ENCODE measurements around the gene INSRR. TPM values are rescaled to one million over a fixed set of nuclear protein-coding genes. Genes with fewer than 3 reads are reported as not detected.

INSRR gene
- total RNA-seq, 1 donor from 2014 or later = not detected

- H3K27me3 Mint-ChIP-seq (ENCODE audit: low read depth) = peaks cover 42% of the 10 kb centered on the region
- H3K4me3 Mint-ChIP-seq (ENCODE audit: unreplicated experiment) = no peak overlapping the region
- H3K27ac Mint-ChIP-seq (ENCODE audit: unreplicated experiment) = no peak overlapping the region
- TF ChIP-seq CTCF (IDR thresholded peaks at IDR 0.05) = no peak
- no peaks in the 10 kb centered on the region for H3K4me1 Mint-ChIP-seq (ENCODE audit: low read depth)
- H3K9me3 Mint-ChIP-seq (ENCODE audit: low read depth) = no peaks in the 10 kb centered on the region
- H3K36me3 Mint-ChIP-seq (ENCODE audit: low read depth) = no peaks in the 10 kb centered on the region
- no peak for DNase-seq (ENCODE audit: low spot score)
These were observed 25.8 kb upstream of the INSRR start for GRCh38 chr1:156884560-156885184.

DNA sequence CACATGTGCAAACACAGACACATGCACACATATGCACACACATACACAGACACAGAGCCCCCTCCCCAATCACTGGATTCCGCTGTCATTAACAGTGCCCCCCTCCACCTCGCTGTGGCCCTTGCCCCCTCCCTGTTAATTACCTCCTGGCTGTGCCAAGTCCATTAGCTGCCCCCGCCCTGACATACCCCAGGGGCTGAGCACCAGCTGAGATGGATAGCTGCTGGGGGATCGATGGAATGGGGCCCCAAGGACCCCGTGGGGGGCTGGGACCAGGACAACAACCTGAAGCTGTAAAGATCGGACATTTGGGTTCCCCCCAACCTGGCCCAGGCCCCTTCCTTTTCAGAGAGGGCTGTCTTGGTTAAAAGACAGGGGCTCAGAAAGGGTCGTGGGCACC, 25.0 kb upstream of the INSRR start:
- no peak for DNase-seq (ENCODE audit: low spot score)
- TF ChIP-seq CTCF (IDR thresholded peaks at IDR 0.05) = no peak
- Mint-ChIP-seq H3K9me3 (ENCODE audit: low read depth) (no peaks in the 10 kb centered on the region), H3K27me3 (ENCODE audit: low read depth) (peaks cover 48% of the 10 kb centered on the region), H3K36me3 (ENCODE audit: low read depth) (no peaks in the 10 kb centered on the region), H3K4me3 (ENCODE audit: unreplicated experiment) (no peak overlapping the region), H3K27ac (ENCODE audit: unreplicated experiment) (no peak overlapping the region), H3K4me1 (ENCODE audit: low read depth) (no peaks in the 10 kb centered on the region)

DNA sequence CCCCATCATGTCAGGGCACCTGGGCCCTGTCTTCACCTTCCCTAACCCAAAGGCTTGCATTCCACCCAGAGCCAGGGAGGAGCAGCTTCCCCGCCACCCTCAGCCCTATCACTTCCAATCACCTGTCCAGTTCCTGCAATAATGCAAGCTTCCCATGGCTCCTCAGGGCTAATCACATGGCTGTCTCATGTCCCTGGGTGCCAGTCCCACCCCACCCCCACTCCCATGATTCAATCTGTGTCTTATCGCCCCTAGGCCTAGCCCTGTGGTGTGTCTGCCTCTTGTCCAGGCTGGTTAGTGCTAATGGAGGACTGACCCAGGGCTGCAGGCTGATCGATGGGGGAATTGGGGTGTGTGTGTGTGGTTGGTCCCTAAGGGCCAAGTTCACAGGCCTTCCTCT, 23.6 kb upstream of the INSRR start:
- Mint-ChIP-seq H3K4me1 (ENCODE audit: low read depth) (no peaks in the 10 kb centered on the region), H3K27me3 (ENCODE audit: low read depth) (peaks cover 59% of the 10 kb centered on the region), H3K36me3 (ENCODE audit: low read depth) (no peaks in the 10 kb centered on the region), H3K4me3 (ENCODE audit: unreplicated experiment) (no peak overlapping the region), H3K27ac (ENCODE audit: unreplicated experiment) (no peak overlapping the region), H3K9me3 (ENCODE audit: low read depth) (no peaks in the 10 kb centered on the region)
- no peak for DNase-seq (ENCODE audit: low spot score)
- no peak for TF ChIP-seq CTCF (IDR thresholded peaks at IDR 0.05)

- H3K27me3 Mint-ChIP-seq (ENCODE audit: low read depth) = peaks cover 56% of the 10 kb centered on the region
These were observed 22.7 kb upstream of the INSRR start for GRCh38 chr1:156881663-156882062.

GRCh38 chr1:156881101-156881500, 22.2 kb upstream of the INSRR start:
- Mint-ChIP-seq H3K36me3 (ENCODE audit: low read depth) (no peaks in the 10 kb centered on the region), H3K27me3 (ENCODE audit: low read depth) (peaks cover 54% of the 10 kb centered on the region), H3K4me1 (ENCODE audit: low read depth) (no peaks in the 10 kb centered on the region), H3K9me3 (ENCODE audit: low read depth) (no peaks in the 10 kb centered on the region), H3K4me3 (ENCODE audit: unreplicated experiment) (no peak overlapping the region), H3K27ac (ENCODE audit: unreplicated experiment) (no peak overlapping the region)
- TF ChIP-seq CTCF (IDR thresholded peaks at IDR 0.05) = no peak
- no peak for DNase-seq (ENCODE audit: low spot score)

More at GRCh38 chr1:156881663-156882062, 22.7 kb upstream of the INSRR start:
- Mint-ChIP-seq H3K4me1 (ENCODE audit: low read depth) (no peaks in the 10 kb centered on the region), H3K4me3 (ENCODE audit: unreplicated experiment) (no peak overlapping the region), H3K27ac (ENCODE audit: unreplicated experiment) (no peak overlapping the region), H3K36me3 (ENCODE audit: low read depth) (no peaks in the 10 kb centered on the region), H3K9me3 (ENCODE audit: low read depth) (no peaks in the 10 kb centered on the region)
- no peak for TF ChIP-seq CTCF (IDR thresholded peaks at IDR 0.05)
- no peak for DNase-seq (ENCODE audit: low spot score)

Measured in chondrocyte (in vitro differentiated cells).